Measurements from ENCODE around the gene IFNAR2. TPM values are rescaled to one million over a fixed set of nuclear protein-coding genes. Genes with fewer than 3 reads are reported as not detected.
"Not testable (repeated sequence)": the region's sequence is repeated elsewhere in the genome, so short reads cannot be mapped to it uniquely, and the experiment has no call there.

The IFNAR2 gene
- total RNA-seq, 1 experiment from 2014 or later: 36.1 TPM

DNA sequence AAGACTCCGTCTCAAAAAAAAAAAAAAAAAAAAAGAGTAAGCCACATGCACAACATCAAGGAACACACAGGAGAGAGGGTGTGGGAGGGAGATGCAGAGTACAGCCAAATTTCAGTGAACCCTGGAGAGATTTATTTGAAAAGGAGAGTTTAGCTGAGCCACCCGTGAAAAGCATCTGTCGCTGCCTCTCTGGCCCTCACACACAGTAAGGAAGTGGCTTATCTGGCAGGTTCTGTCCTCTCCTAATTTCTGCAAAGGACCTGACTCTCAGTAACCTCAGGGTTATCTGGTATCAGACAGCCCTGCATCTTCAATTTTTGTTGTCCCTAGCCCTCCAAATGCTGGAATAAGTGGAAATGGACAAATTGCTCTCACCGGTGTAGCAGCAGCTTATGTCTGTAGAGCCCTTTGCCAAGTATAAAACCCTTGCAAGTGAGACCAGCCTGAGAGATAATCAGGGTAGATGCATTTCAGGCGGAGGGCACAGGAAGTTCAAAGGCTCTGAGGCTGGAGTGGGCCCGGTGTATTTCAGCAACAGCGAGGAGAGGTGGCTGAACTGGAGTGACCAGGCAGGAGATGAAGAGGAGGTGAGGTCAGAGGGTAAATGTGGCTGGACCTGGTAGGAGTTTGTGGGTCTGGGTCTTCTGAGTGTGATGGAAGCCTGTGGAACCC lies 19.7 kb downstream of the IFNAR2 start:
- Mint-ChIP-seq H3K36me3 (ENCODE audit: insufficient read depth, unreplicated experiment) (peaks cover 86% of the 10 kb centered on the region), H3K4me1 (ENCODE audit: low read depth, unreplicated experiment) (no peaks in the 10 kb centered on the region), H3K27me3 (ENCODE audit: insufficient read depth, unreplicated experiment) (no peaks in the 10 kb centered on the region), H3K4me3 (ENCODE audit: unreplicated experiment) (no peak overlapping the region), H3K9me3 (ENCODE audit: unreplicated experiment) (no peaks in the 10 kb centered on the region), H3K27ac (ENCODE audit: unreplicated experiment) (no peak overlapping the region)
- BruUV-seq (replicated peaks): no TSS peak
- CTCF ChIA-PET: no interaction called here
- no peak for DNase-seq
- Histone ChIP-seq H3K4me1 (no peaks in the 10 kb centered on the region), H3K9me3 (no peaks in the 10 kb centered on the region), H3K27me3 (replicated peaks; ENCODE audit: control insufficient read depth, insufficient read depth, low read length) (no peaks in the 10 kb centered on the region), H3K36me3 (ENCODE audit: control insufficient read depth, insufficient read depth, low read length) (no peaks in the 10 kb centered on the region; the same call in 1 of the 2 replicates), H3K4me3 (ENCODE audit: low read depth, low read length) (no peak overlapping the region)
- intact Hi-C loops (cut with micrococcal nuclease; ENCODE audit: unreplicated experiment): no loop called here
- POLR2A ChIA-PET: no interaction called here
- TF ChIP-seq, protein P1, sequence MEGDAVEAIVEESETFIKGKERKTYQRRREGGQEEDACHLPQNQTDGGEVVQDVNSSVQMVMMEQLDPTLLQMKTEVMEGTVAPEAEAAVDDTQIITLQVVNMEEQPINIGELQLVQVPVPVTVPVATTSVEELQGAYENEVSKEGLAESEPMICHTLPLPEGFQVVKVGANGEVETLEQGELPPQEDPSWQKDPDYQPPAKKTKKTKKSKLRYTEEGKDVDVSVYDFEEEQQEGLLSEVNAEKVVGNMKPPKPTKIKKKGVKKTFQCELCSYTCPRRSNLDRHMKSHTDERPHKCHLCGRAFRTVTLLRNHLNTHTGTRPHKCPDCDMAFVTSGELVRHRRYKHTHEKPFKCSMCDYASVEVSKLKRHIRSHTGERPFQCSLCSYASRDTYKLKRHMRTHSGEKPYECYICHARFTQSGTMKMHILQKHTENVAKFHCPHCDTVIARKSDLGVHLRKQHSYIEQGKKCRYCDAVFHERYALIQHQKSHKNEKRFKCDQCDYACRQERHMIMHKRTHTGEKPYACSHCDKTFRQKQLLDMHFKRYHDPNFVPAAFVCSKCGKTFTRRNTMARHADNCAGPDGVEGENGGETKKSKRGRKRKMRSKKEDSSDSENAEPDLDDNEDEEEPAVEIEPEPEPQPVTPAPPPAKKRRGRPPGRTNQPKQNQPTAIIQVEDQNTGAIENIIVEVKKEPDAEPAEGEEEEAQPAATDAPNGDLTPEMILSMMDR (IDR thresholded peaks at IDR 0.05; ENCODE audit: insufficient read depth in 1 of 2, low read depth in 1 of 2, low read length in 1 of 2, severe bottlenecking in 1 of 2, unreplicated experiment in 1 of 2): no peak

DNA sequence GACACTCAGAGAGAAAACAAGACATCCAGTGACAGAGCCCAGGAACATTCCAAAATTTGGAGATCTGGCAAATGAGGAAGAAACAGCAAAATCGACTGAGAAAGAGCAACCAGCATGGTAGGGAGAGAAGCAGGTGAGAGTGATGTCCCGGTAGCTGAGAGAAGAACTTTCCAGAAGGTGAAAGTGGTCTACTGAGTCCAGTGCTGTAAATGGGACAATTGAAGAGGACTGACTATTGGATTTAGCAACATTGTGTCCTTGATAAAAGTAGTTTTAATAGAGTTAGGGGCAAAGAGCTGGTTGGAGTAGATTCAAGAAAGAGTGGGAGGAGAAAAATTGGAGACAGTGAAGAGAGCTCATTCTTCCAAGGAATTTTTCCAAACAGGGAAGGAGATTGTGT lies 21.4 kb downstream of the IFNAR2 start:
- CTCF ChIA-PET: no interaction called here

DNA sequence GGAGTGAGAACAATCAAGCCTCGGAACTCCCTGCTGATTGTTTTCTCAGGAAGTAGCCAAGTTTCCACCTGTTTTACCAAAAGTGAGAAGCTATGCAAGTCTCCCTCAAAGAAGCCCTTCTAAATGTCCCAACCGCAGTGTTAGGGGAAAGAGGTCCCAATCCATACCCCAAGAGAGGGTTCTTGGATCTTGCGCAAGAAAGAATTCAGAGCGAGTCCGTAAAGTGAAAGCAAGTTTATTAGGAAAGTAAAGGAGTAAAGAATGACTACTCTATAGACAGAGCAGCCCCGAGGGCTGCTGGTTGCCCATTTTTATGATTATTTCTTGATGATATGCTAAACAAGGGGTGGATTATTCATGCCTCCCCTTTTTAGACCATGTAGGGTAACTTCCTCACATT lies 23.6 kb downstream of the IFNAR2 start:
- H3K4me1 ChIP-seq; H3K36me3 ChIP-seq (ENCODE audit: control insufficient read depth, insufficient read depth, low read length); DNase-seq; H3K27me3 ChIP-seq (replicated peaks; ENCODE audit: control insufficient read depth, insufficient read depth, low read length); H3K27me3 Mint-ChIP-seq (ENCODE audit: insufficient read depth, unreplicated experiment); H3K4me3 Mint-ChIP-seq (ENCODE audit: unreplicated experiment); H3K9me3 ChIP-seq; intact Hi-C loops (cut with micrococcal nuclease; ENCODE audit: unreplicated experiment); H3K27ac Mint-ChIP-seq (ENCODE audit: unreplicated experiment); BruUV-seq (replicated peaks); H3K4me1 Mint-ChIP-seq (ENCODE audit: low read depth, unreplicated experiment); H3K4me3 ChIP-seq (ENCODE audit: low read depth, low read length); POLR2A ChIA-PET: not testable (repeated sequence)
- Mint-ChIP-seq H3K36me3 (ENCODE audit: insufficient read depth, unreplicated experiment) (peaks cover 90% of the 10 kb centered on the region), H3K9me3 (ENCODE audit: unreplicated experiment) (peaks cover 13% of the 10 kb centered on the region)
- CTCF ChIA-PET: interaction anchor here (0.5 kb wide), 1 partner anchor 107 kb away, joined by 4 read pairs; no protein-coding TSS in a partner anchor

More for the DNA sequence above, 21.4 kb downstream of the IFNAR2 start:
- intact Hi-C loops (cut with micrococcal nuclease; ENCODE audit: unreplicated experiment): no loop called here
- no peaks in the 10 kb centered on the region; the same call in 1 of the 2 replicates for H3K36me3 ChIP-seq (ENCODE audit: control insufficient read depth, insufficient read depth, low read length)
- no peak overlapping the region for H3K4me3 Mint-ChIP-seq (ENCODE audit: unreplicated experiment)
- H3K4me1 ChIP-seq: no peaks in the 10 kb centered on the region
- H3K9me3 ChIP-seq: no peaks in the 10 kb centered on the region
- POLR2A ChIA-PET: no interaction called here
- no peak overlapping the region for H3K27ac Mint-ChIP-seq (ENCODE audit: unreplicated experiment)
- H3K27me3 ChIP-seq (replicated peaks; ENCODE audit: control insufficient read depth, insufficient read depth, low read length): no peaks in the 10 kb centered on the region
- H3K4me3 ChIP-seq (ENCODE audit: low read depth, low read length): no peak overlapping the region
- no peaks in the 10 kb centered on the region for H3K4me1 Mint-ChIP-seq (ENCODE audit: low read depth, unreplicated experiment)
- peaks cover 1% of the 10 kb centered on the region for H3K9me3 Mint-ChIP-seq (ENCODE audit: unreplicated experiment)
- H3K36me3 Mint-ChIP-seq (ENCODE audit: insufficient read depth, unreplicated experiment): peaks cover 88% of the 10 kb centered on the region
- H3K27me3 Mint-ChIP-seq (ENCODE audit: insufficient read depth, unreplicated experiment): no peaks in the 10 kb centered on the region
- TF ChIP-seq, protein P1 (IDR thresholded peaks at IDR 0.05; ENCODE audit: insufficient read depth in 1 of 2, low read depth in 1 of 2, low read length in 1 of 2, severe bottlenecking in 1 of 2, unreplicated experiment in 1 of 2): no peak
- BruUV-seq (replicated peaks): no TSS peak
- DNase-seq: no peak

Measured in Caco-2 (cell line).